Vagina (tissue), 2 donors: ENCODE measurements around the gene CCDC57. TPM values are rescaled to one million over a fixed set of nuclear protein-coding genes. Genes with fewer than 3 reads are reported as not detected.

Experiments
- DNase-seq, 2 donors: peaks; one replicate each; pipeline ENCODE4 v3.0.0-alpha.2; 2017; ENCODE audit errors: extremely low spot score in 2 of 2
- H3K27ac ChIP-seq: fragments of 200-600 bp; sonication (generic); one replicate; pipeline ENCODE4 v1.5.1; 2019
- H3K27me3 ChIP-seq: fragments of 200-600 bp; sonication (generic); one replicate; pipeline ENCODE4 v1.5.1; 2019
- H3K36me3 ChIP-seq, 2 donors: fragments of 200-600 bp; sonication (generic); one replicate each; pipeline ENCODE4 v1.5.1; 2017 to 2019
- H3K4me1 ChIP-seq: fragments of 200-600 bp; sonication (generic); one replicate; pipeline ENCODE4 v1.5.1; 2019
- H3K4me3 ChIP-seq, 2 donors: fragments of 200-600 bp; sonication (generic); 1 replicate in 1 of 2; 2 replicates in 1 of 2; pipeline ENCODE4 v1.5.1; 2016 to 2019
- H3K9me3 ChIP-seq: fragments of 200-600 bp; sonication (generic); one replicate; pipeline ENCODE4 v1.5.1; 2019
- CTCF ChIP-seq, 3 experiments: fragments of 450-650 bp in 2 of 3; fragments of 200-600 bp in 1 of 3; sonication (generic) in 1 of 3; IDR thresholded peaks; one replicate each; pipeline ENCODE4 v1.5.1; 2017 to 2019; ENCODE audit warnings: antibody characterized with exemption in 3 of 3, mild to moderate bottlenecking in 2 of 3, moderate library complexity in 2 of 3
- POLR2A ChIP-seq, 2 donors: fragments of 450-650 bp; IDR thresholded peaks; one replicate each; pipeline ENCODE4 v1.6.1; 2017; ENCODE audit warnings: antibody characterized with exemption in 2 of 2, mild to moderate bottlenecking in 2 of 2, moderate library complexity in 2 of 2
- POLR2AphosphoS5 ChIP-seq, 2 donors: sonication (generic); formaldehyde crosslinking; IDR thresholded peaks; one replicate each; pipeline ENCODE4 v1.9.0; 2017; ENCODE audit warnings: antibody characterized with exemption in 2 of 2, mild to moderate bottlenecking in 2 of 2, low read depth in 1 of 2; ENCODE audit not compliant: insufficient read depth in 1 of 2
- intact Hi-C: fragments of 100-400 bp; cut with DNase I; formaldehyde crosslinking; loops from one replicate; pipeline ENCODE4 v1.15.1; 2023
- total RNA-seq: library from RNA; depleted of rRNA; stranded (reverse); fragments of >200 nt; gene quantifications from one replicate; pipeline ENCODE4 v1.2.3, GENCODE V29; 2016

Gene CCDC57
- total RNA-seq, 1 donor from 2014 or later = 26.5 TPM

- H3K27ac ChIP-seq = no peak overlapping the region
- intact Hi-C loops = no loop called here
- H3K36me3 ChIP-seq = peaks cover 0 to 86% of the 10 kb centered on the region in 2 donors
- TF ChIP-seq CTCF (IDR thresholded peaks at IDR 0.05) (no peak), POLR2AphosphoS5 (IDR thresholded peaks at IDR 0.05; ENCODE audit: insufficient read depth in 1 of 2, low read depth in 1 of 2) (no peak), POLR2A (IDR thresholded peaks at IDR 0.05) (no peak)
- H3K4me3 ChIP-seq = no peak overlapping the region
- H3K4me1 ChIP-seq = peaks cover 6% of the 10 kb centered on the region
- H3K9me3 ChIP-seq = no peaks in the 10 kb centered on the region
- no peak for DNase-seq
- no peaks in the 10 kb centered on the region for H3K27me3 ChIP-seq
Observed at GRCh38 chr17:82252511-82253178, 40.0 kb upstream of the CCDC57 start.

GRCh38 chr17:82250868-82251500 lies 38.3 kb upstream of the CCDC57 start:
- intact Hi-C loops = no loop called here
- H3K27me3 ChIP-seq = no peaks in the 10 kb centered on the region
- H3K4me1 ChIP-seq = peaks cover 23% of the 10 kb centered on the region
- TF ChIP-seq POLR2A (IDR thresholded peaks at IDR 0.05) (no peak), CTCF (IDR thresholded peaks at IDR 0.05) (no peak), POLR2AphosphoS5 (IDR thresholded peaks at IDR 0.05; ENCODE audit: insufficient read depth in 1 of 2, low read depth in 1 of 2) (no peak)
- peaks cover 0 to 89% of the 10 kb centered on the region in 2 donors for H3K36me3 ChIP-seq
- H3K9me3 ChIP-seq = no peaks in the 10 kb centered on the region
- no peak overlapping the region for H3K4me3 ChIP-seq
- no peak for DNase-seq
- no peak overlapping the region for H3K27ac ChIP-seq

GRCh38 chr17:82249896-82250581 lies 37.4 kb upstream of the CCDC57 start:
- Histone ChIP-seq H3K27ac (no peak overlapping the region), H3K36me3 (peaks cover 0 to 89% of the 10 kb centered on the region in 2 donors), H3K9me3 (no peaks in the 10 kb centered on the region), H3K4me3 (no peak overlapping the region), H3K4me1 (peaks cover 32% of the 10 kb centered on the region), H3K27me3 (no peaks in the 10 kb centered on the region)
- DNase-seq = no peak
- intact Hi-C loops = no loop called here
- TF ChIP-seq POLR2AphosphoS5 (IDR thresholded peaks at IDR 0.05; ENCODE audit: insufficient read depth in 1 of 2, low read depth in 1 of 2) (no peak), POLR2A (IDR thresholded peaks at IDR 0.05) (no peak)

- H3K36me3 ChIP-seq = peaks cover 0 to 92% of the 10 kb centered on the region in 2 donors
- H3K9me3 ChIP-seq = no peaks in the 10 kb centered on the region
- H3K27me3 ChIP-seq = no peaks in the 10 kb centered on the region
- no peak for TF ChIP-seq POLR2A (IDR thresholded peaks at IDR 0.05)
- TF ChIP-seq POLR2AphosphoS5 (IDR thresholded peaks at IDR 0.05; ENCODE audit: insufficient read depth in 1 of 2, low read depth in 1 of 2) = no peak
- no peak for TF ChIP-seq CTCF (IDR thresholded peaks at IDR 0.05)
- H3K4me3 ChIP-seq = no peak overlapping the region
- no peak overlapping the region for H3K27ac ChIP-seq
- intact Hi-C loops = no loop called here
- DNase-seq = no peak
- peaks cover 38% of the 10 kb centered on the region for H3K4me1 ChIP-seq
Observed at GRCh38 chr17:82248815-82249674, 36.4 kb upstream of the CCDC57 start.
